GM19324 (cell line): Measurements from ENCODE around the gene PDPR.
"Not testable (repeated sequence)": the region's sequence is repeated elsewhere in the genome, so short reads cannot be mapped to it uniquely, and the experiment has no call there.

Experiments
- ATAC-seq: cut with Tn5 transposase; IDR thresholded peaks from one replicate; pipeline ENCODE4 v1.9.1; 2021; ENCODE audit warnings: mild to moderate bottlenecking, moderate library complexity; ENCODE audit not compliant: unreplicated experiment, low FRiP score

Gene PDPR

GRCh38 chr16:70160388-70160787 lies 46.3 kb downstream of the PDPR start:
- no peak for ATAC-seq

GRCh38 chr16:70160821-70161220 lies 46.7 kb downstream of the PDPR start:
- ATAC-seq = no peak

GRCh38 chr16:70161350-70161749 lies 47.2 kb downstream of the PDPR start:
- no peak for ATAC-seq

GRCh38 chr16:70162041-70162451 lies 47.9 kb downstream of the PDPR start:
- no peak for ATAC-seq

- no peak for ATAC-seq
These were observed 49.5 kb downstream of the PDPR start for GRCh38 chr16:70163596-70163995.

GRCh38 chr16:70166688-70167087 lies 52.6 kb downstream of the PDPR start:
- ATAC-seq = not testable (repeated sequence)

- not testable (repeated sequence) for ATAC-seq
These were observed 59.2 kb downstream of the PDPR start, which contains the start of gene CLEC18C for GRCh38 chr16:70173212-70173837. TSS of gene CLEC18C (plus strand) at chr16:70173787. CDS start at chr16:70174279, 492 bp downstream.

GRCh38 chr16:70173916-70174315 lies 59.8 kb downstream of the PDPR start:
- not testable (repeated sequence) for ATAC-seq

GRCh38 chr16:70174387-70174932 lies 60.3 kb downstream of the PDPR start:
- not testable (repeated sequence) for ATAC-seq

GRCh38 chr16:70187858-70188607 lies 73.9 kb downstream of the PDPR start:
- ATAC-seq = not testable (repeated sequence)

GRCh38 chr16:70188608-70188915 lies 74.4 kb downstream of the PDPR start:
- ATAC-seq = not testable (repeated sequence)

GRCh38 chr16:70190574-70190973 lies 76.4 kb downstream of the PDPR start:
- ATAC-seq = not testable (repeated sequence)

- not testable (repeated sequence) for ATAC-seq
These were observed 82.7 kb downstream of the PDPR start for GRCh38 chr16:70196683-70197300.

GRCh38 chr16:70197611-70198010 lies 83.5 kb downstream of the PDPR start:
- ATAC-seq = not testable (repeated sequence)

- ATAC-seq = not testable (repeated sequence)
These were observed 84.1 kb downstream of the PDPR start for GRCh38 chr16:70198230-70198629.

- not testable (repeated sequence) for ATAC-seq
These were observed 84.5 kb downstream of the PDPR start for GRCh38 chr16:70198666-70199065.

GRCh38 chr16:70199170-70199569 lies 85.0 kb downstream of the PDPR start:
- not testable (repeated sequence) for ATAC-seq

GRCh38 chr16:70200063-70200462 lies 85.9 kb downstream of the PDPR start:
- not testable (repeated sequence) for ATAC-seq

- not testable (repeated sequence) for ATAC-seq
These were observed 89.4 kb downstream of the PDPR start for GRCh38 chr16:70203508-70203907.

- not testable (repeated sequence) for ATAC-seq
These were observed 89.9 kb downstream of the PDPR start for GRCh38 chr16:70204010-70204409.
